ENCODE measurements around the gene AMDHD2. TPM values are rescaled to one million over a fixed set of nuclear protein-coding genes. Genes with fewer than 3 reads are reported as not detected.

AMDHD2 gene
- total and polyA plus RNA-seq, 2 of the 8 experiments (the other 6 are each of a cell fraction or from before 2014, with no cell fraction given) = 43.0 to 54.6 TPM

DNA sequence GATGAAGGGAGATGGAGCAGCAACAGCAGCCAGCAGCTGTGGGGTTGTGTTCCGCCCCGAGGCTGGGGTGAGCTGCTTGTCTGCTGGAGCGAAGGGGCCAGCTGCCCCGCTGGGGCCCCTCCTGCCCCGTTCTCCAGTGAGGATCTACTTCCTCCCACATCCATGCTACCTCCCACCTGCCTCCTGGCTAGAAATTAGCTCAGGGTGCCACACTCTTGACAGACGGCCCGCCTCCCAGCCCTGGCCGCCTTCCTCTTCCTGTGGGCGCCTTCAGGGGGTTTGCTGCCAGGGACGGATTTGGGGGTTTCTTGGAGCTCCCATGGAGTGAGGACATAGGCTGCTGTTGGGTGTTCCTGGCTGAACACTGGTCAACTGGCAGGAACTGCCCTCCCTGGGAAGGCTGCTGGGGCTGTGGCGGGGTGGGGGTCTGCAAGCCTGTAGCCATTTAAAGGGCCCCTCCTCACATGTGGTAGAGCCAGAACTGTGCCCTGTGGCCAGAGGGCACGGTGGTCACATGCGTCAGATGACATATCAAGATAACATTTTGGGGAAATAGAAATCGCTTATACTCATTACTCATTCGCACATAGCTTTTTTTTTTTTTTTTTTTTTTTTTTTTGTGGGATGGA lies 32.2 kb upstream of the AMDHD2 start:
- Histone ChIP-seq H4K5ac (ENCODE audit: insufficient read length, low read depth, low read length) (no peak overlapping the region), H3K23ac (ENCODE audit: insufficient read length) (no peak overlapping the region), H2BK12ac (ENCODE audit: low read depth, low read length) (no peak overlapping the region), H3K18ac (ENCODE audit: extremely low read depth, low read length) (no peak overlapping the region), H2BK15ac (ENCODE audit: low read length) (no peak overlapping the region), H4K20me1 (replicated peaks in 1 of 2; ENCODE audit: control insufficient read depth in 1 of 2, insufficient read depth in 2 of 2, low read length in 2 of 2) (peaks cover 0 to 15% of the 10 kb centered on the region in 2 experiments), H3K27me3 (replicated peaks in 1 of 4; ENCODE audit: control insufficient read depth in 3 of 4, extremely low read depth in 1 of 4, insufficient read depth in 3 of 4, low read length in 3 of 4) (no peaks in the 10 kb centered on the region; a peak in 1 of 7 replicates), H3K4ac (replicated peaks; ENCODE audit: insufficient read length, low read depth, low read length) (no peak overlapping the region), H2AFZ (ENCODE audit: low read length) (no peak overlapping the region), H3K36me3 (ENCODE audit: control insufficient read depth in 2 of 4, insufficient read depth in 4 of 4, low read length in 3 of 4) (no peaks in the 10 kb centered on the region), H3K56ac (replicated peaks; ENCODE audit: insufficient read length, low read depth, low read length) (no peak overlapping the region), H3K27ac (ENCODE audit: low read depth, low read length) (no peak overlapping the region), H3K4me1 (replicated peaks in 1 of 4; ENCODE audit: control insufficient read depth in 3 of 4, insufficient read depth in 4 of 4, low read length in 3 of 4) (peaks cover 0 to 3% (median 0%) of the 10 kb centered on the region in 4 experiments; a peak in 1 of 7 replicates), H3K4me3 (ENCODE audit: extremely low read depth in 1 of 4, insufficient read depth in 2 of 4, low read depth in 3 of 4, low read length in 4 of 4) (no peak overlapping the region), H4K8ac (ENCODE audit: extremely low read depth, insufficient read depth, low read length) (peak overlapping the region; percentile 25; the same call in 1 of the 2 replicates), H3K9me3 (ENCODE audit: insufficient read depth in 2 of 2, low read depth in 1 of 2, low read length in 1 of 2) (no peaks in the 10 kb centered on the region), H3K4me2 (ENCODE audit: insufficient read depth in 1 of 2, low read depth in 2 of 2, low read length in 2 of 2) (no peak overlapping the region), H2BK120ac (replicated peaks; ENCODE audit: low read depth, low read length) (no peak overlapping the region), H2BK20ac (ENCODE audit: low read length) (no peak overlapping the region), H2BK5ac (ENCODE audit: low read depth, low read length) (no peak overlapping the region), H3K9ac (replicated peaks in 1 of 4; ENCODE audit: extremely low read depth in 1 of 4, low read depth in 3 of 4, low read length in 3 of 4) (no peak overlapping the region), H2AK5ac (ENCODE audit: low read depth, low read length) (no peak overlapping the region), H4K91ac (replicated peaks; ENCODE audit: insufficient read length, low read length) (no peak overlapping the region), H3K14ac (ENCODE audit: insufficient read length) (no peak overlapping the region), H3K23me2 (ENCODE audit: low read depth, low read length) (no peaks in the 10 kb centered on the region), H3K79me1 (ENCODE audit: low read depth, low read length) (peaks cover 7% of the 10 kb centered on the region; the same call in 1 of the 2 replicates), H3K79me2 (ENCODE audit: control insufficient read depth in 1 of 2, insufficient read depth in 2 of 2, low read length in 2 of 2) (0 out of 4 replicates have a peak, but pooled peaks cover 0 to 2% of the 10 kb centered on the region in 2 experiments)
- ChIA-PET CTCF (ENCODE audit: partially characterized antibody) (interaction anchor here (0.5 to 3.6 kb wide), 7 partner anchors 11 to 347 kb away, joined by 3 to 32 read pairs (median 4); partner anchors contain the start of gene TEDC2), POLR2A (ENCODE audit: partially characterized antibody) (interaction anchor here (1.5 kb wide), 1 partner anchor 11 kb away, joined by 5 read pairs; no protein-coding TSS in a partner anchor)
- no peak for TF ChIP-seq POLR2A (IDR thresholded peaks at IDR 0.05; ENCODE audit: control extremely low read depth in 1 of 2, low read depth in 2 of 2, low read length in 2 of 2)
- TF ChIP-seq TBP (IDR thresholded peaks at IDR 0.05; ENCODE audit: low read depth, low read length) = no peak
- TF ChIP-seq TAF7 (optimal IDR thresholded peaks at IDR 0.05; ENCODE audit: borderline replicate concordance, low read depth, low read length) = no peak
- TF ChIP-seq CHD2 (IDR thresholded peaks at IDR 0.05; ENCODE audit: low read length) = no peak
- TF ChIP-seq RFX5 (IDR thresholded peaks at IDR 0.05; ENCODE audit: borderline replicate concordance, low read depth, low read length) = no peak
- no peak for TF ChIP-seq SP2 (IDR thresholded peaks at IDR 0.05; ENCODE audit: low read length)
- no peak for TF ChIP-seq RNF2 (IDR thresholded peaks at IDR 0.05; ENCODE audit: borderline replicate concordance, low read depth, low read length, missing control alignments, poor library complexity, severe bottlenecking)
- no peak for DNase-seq (ENCODE audit: low read depth in 1 of 2, low spot score in 2 of 2)
- no peak for FAIRE-seq
- 95% methylated on average over 13 of the region's 15 CpGs; no CpG with 5 or more reads in 1 of the 2 experiments for WGBS, 2 experiments (ENCODE audit: extremely low coverage in 1 of 2, insufficient coverage in 1 of 2, insufficient read length in 1 of 2, insufficient replicate concordance in 2 of 2, low coverage in 1 of 2, low lambda C conversion rate in 2 of 2, missing lambda C conversion rate in 1 of 2)

All from H1 (cell line).